H1 (cell line): ENCODE results near the gene PRSS21. TPM values are rescaled to one million over a fixed set of nuclear protein-coding genes. Genes with fewer than 3 reads are reported as not detected.

Experiments used
- CBX5 ChIP-seq: fragments of 300-800, 300-1000 bp; sonication (generic); IDR thresholded peaks from 2 replicates; pipeline ENCODE4 v1.7.1; 2016; ENCODE audit warnings: antibody characterized with exemption, low read length, low read depth
- GABPA ChIP-seq: IDR thresholded peaks from 2 replicates; pipeline ENCODE4 v1.6.1; 2011; ENCODE audit warnings: mild to moderate bottlenecking, low read length, moderate library complexity, borderline replicate concordance; ENCODE audit not compliant: insufficient read depth
- KDM1A ChIP-seq: fragments of 200-600, 300-600 bp; sonication (generic); IDR thresholded peaks from 2 replicates; pipeline ENCODE4 v1.7.1; 2016; ENCODE audit warnings: mild to moderate bottlenecking, low read length, borderline replicate concordance
- NRF1 ChIP-seq: IDR thresholded peaks from 2 replicates; pipeline ENCODE4 v1.6.1; 2011; ENCODE audit warnings: mild to moderate bottlenecking, low read depth, low read length, improper control_type of control experiment
- POLR2AphosphoS5 ChIP-seq: IDR thresholded peaks from 2 replicates; pipeline ENCODE4 v1.6.1; 2011; ENCODE audit warnings: low read depth, low read length
- polyA plus RNA-seq, 7 experiments: library from polyadenylated mRNA; depleted of rRNA in 3 of 7; stranded (reverse) in 5 of 7; unstranded in 2 of 7; fragments of >200 nt in 5 of 7; fragments of 200-250 nt in 2 of 7; gene quantifications; 1 replicate in 5 of 7; 2 replicates in 1 of 7; 4 replicates in 1 of 7; pipeline versions ENCODE4 v1.2.1 to v1.2.3, GENCODE V29; 2011 to 2013; ENCODE audit warnings: missing spikeins in 2 of 7, mixed read lengths in 2 of 7
- total RNA-seq: library from RNA; stranded (reverse); fragmentation: NEBNext Ultra II Directional; extraction: Animal tissue kit (Norgen Biotek cat#: 25700); gene quantifications from 2 replicates; pipeline ENCODE4 v1.2.1, GENCODE V29; 2021

PRSS21 gene
- total and polyA plus RNA-seq, 2 of the 8 experiments (the other 6 are each of a cell fraction or from before 2014, with no cell fraction given), result 0.76 to 1.0 TPM

- TF ChIP-seq GABPA (no peak), POLR2AphosphoS5 (no peak), NRF1 (no peak), CBX5 (no peak), KDM1A (no peak)
- TF ChIP-seq, all 59 proteins: peak for 0
These were observed 1.3 kb downstream of the PRSS21 start (continued) for GRCh38 chr16:2818272-2818876.
